Activated B cell treated with CpG ODN at 0.5 μM for 24 hours (primary cell): ENCODE data around the gene FAM83B. TPM values are rescaled to one million over a fixed set of nuclear protein-coding genes. Genes with fewer than 3 reads are reported as not detected.
"Not testable (repeated sequence)": the region's sequence is repeated elsewhere in the genome, so short reads cannot be mapped to it uniquely, and the experiment has no call there.

ENCODE experiments used
- ATAC-seq: fragments of 200-7000 bp; cut with Tn5 transposase; one replicate; pipeline ENCODE4 v1.10.0; 2021; ENCODE audit warnings: low read depth, mild to moderate bottlenecking, moderate library complexity
- CTCF ChIA-PET: fragments of 350-600 bp; sonication (Branson Sonifier 250); formaldehyde crosslinking; loops from one replicate; lab custom pipeline; 2021; ENCODE audit warnings: antibody characterized with exemption; lab: Charles Lee
- POLR2A ChIA-PET: fragments of 350-600 bp; sonication (Branson Sonifier 250); formaldehyde crosslinking; loops from one replicate; lab custom pipeline; 2021; ENCODE audit warnings: antibody characterized with exemption; lab: Charles Lee
- DNase-seq: peaks from one replicate; pipeline ENCODE4 v3.0.0; 2022
- H3K27ac Mint-ChIP-seq: one replicate; pipeline ENCODE4 v1.8.0; 2020; ENCODE audit warnings: mixed read lengths
- H3K27me3 Mint-ChIP-seq: one replicate; pipeline ENCODE4 v1.8.0; 2021; ENCODE audit warnings: mixed read lengths
- H3K36me3 Mint-ChIP-seq: one replicate; pipeline ENCODE4 v1.8.0; 2021; ENCODE audit warnings: low read depth, mixed read lengths
- H3K4me1 Mint-ChIP-seq: one replicate; pipeline ENCODE4 v1.8.0; 2021; ENCODE audit warnings: mixed read lengths
- H3K4me3 Mint-ChIP-seq: one replicate; pipeline ENCODE4 v1.8.0; 2020; ENCODE audit warnings: mild to moderate bottlenecking, mixed read lengths
- H3K9me3 Mint-ChIP-seq: one replicate; pipeline ENCODE4 v1.8.0; 2020; ENCODE audit warnings: mixed read lengths
- CTCF ChIP-seq: fragments of 200-600 bp; IDR thresholded peaks from one replicate; pipeline ENCODE4 v1.8.0; 2022; ENCODE audit warnings: antibody characterized with exemption, mild to moderate bottlenecking
- intact Hi-C: fragments of 100-400 bp; cut with micrococcal nuclease; formaldehyde crosslinking; loops from one replicate; pipeline ENCODE4 v1.15.1; 2024
- total RNA-seq: library from RNA; stranded (reverse); gene quantifications from 2 replicates; pipeline ENCODE4 v1.2.3, GENCODE V29; 2022

The FAM83B gene
- total RNA-seq, 1 donor from 2014 or later, result not detected

- DNase-seq (no peak), ATAC-seq (no peak)
- Mint-ChIP-seq H3K4me1 (no peaks in the 10 kb centered on the region), H3K27ac (no peak overlapping the region), H3K27me3 (no peaks in the 10 kb centered on the region), H3K36me3 (no peaks in the 10 kb centered on the region), H3K9me3 (peaks cover 5% of the 10 kb centered on the region), H3K4me3 (no peak overlapping the region)
- intact Hi-C loops, result no loop called here
- CTCF ChIA-PET, result no interaction called here
- POLR2A ChIA-PET, result no interaction called here
- TF ChIP-seq CTCF, result no peak
Observed at GRCh38 chr6:54817834-54818233, 28.7 kb upstream of the FAM83B start.

GRCh38 chr6:54824225-54824624 is 22.3 kb upstream of the FAM83B start:
- H3K4me1 Mint-ChIP-seq, POLR2A ChIA-PET, CTCF ChIA-PET, H3K9me3 Mint-ChIP-seq, H3K4me3 Mint-ChIP-seq, H3K27ac Mint-ChIP-seq, H3K36me3 Mint-ChIP-seq, ATAC-seq, intact Hi-C loops, DNase-seq, H3K27me3 Mint-ChIP-seq: not testable (repeated sequence)

GRCh38 chr6:54827010-54827409 is 19.6 kb upstream of the FAM83B start:
- CTCF ChIA-PET, result no interaction called here
- no peak for TF ChIP-seq CTCF

GRCh38 chr6:54830216-54830615 is 16.4 kb upstream of the FAM83B start:
- ATAC-seq (no peak), DNase-seq (no peak)
- peaks cover 7% of the 10 kb centered on the region for H3K9me3 Mint-ChIP-seq
- ChIA-PET POLR2A (no interaction called here), CTCF (no interaction called here)
- TF ChIP-seq CTCF, result no peak
- H3K27me3 Mint-ChIP-seq, result no peaks in the 10 kb centered on the region
- H3K36me3 Mint-ChIP-seq, result no peaks in the 10 kb centered on the region
- H3K4me3 Mint-ChIP-seq, result no peak overlapping the region
- no peaks in the 10 kb centered on the region for H3K4me1 Mint-ChIP-seq
- no peak overlapping the region for H3K27ac Mint-ChIP-seq
- intact Hi-C loops, result no loop called here

More at GRCh38 chr6:54827010-54827409, 19.6 kb upstream of the FAM83B start:
- no peaks in the 10 kb centered on the region for H3K36me3 Mint-ChIP-seq
- peaks cover 7% of the 10 kb centered on the region for H3K9me3 Mint-ChIP-seq
- no peak overlapping the region for H3K27ac Mint-ChIP-seq
- intact Hi-C loops, result no loop called here
- POLR2A ChIA-PET, result no interaction called here
- no peak overlapping the region for H3K4me3 Mint-ChIP-seq
- ATAC-seq (no peak), DNase-seq (no peak)
- H3K4me1 Mint-ChIP-seq, result no peaks in the 10 kb centered on the region
- no peaks in the 10 kb centered on the region for H3K27me3 Mint-ChIP-seq

- POLR2A ChIA-PET, result no interaction called here
- CTCF ChIA-PET, result no interaction called here
- no peak for TF ChIP-seq CTCF
- H3K27me3 Mint-ChIP-seq, result no peaks in the 10 kb centered on the region
- no peaks in the 10 kb centered on the region for H3K4me1 Mint-ChIP-seq
- intact Hi-C loops, result no loop called here
- no peaks in the 10 kb centered on the region for H3K36me3 Mint-ChIP-seq
- DNase-seq (no peak), ATAC-seq (no peak)
- no peak overlapping the region for H3K4me3 Mint-ChIP-seq
- H3K9me3 Mint-ChIP-seq, result peaks cover 4% of the 10 kb centered on the region
- no peak overlapping the region for H3K27ac Mint-ChIP-seq
Observed at GRCh38 chr6:54835176-54835575, 11.4 kb upstream of the FAM83B start.
